Measurements from ENCODE around the gene GRK6. TPM values are rescaled to one million over a fixed set of nuclear protein-coding genes. Genes with fewer than 3 reads are reported as not detected.

The GRK6 gene
- polyA plus RNA-seq, 1 donor from 2014 or later, result 22.6 TPM

GRCh38 chr5:177474002-177474476, 47.6 kb downstream of the GRK6 start:
- H3F3A ChIP-seq (ENCODE audit: insufficient read depth, low read length, poor library complexity, severe bottlenecking), result peaks cover 4% of the 10 kb centered on the region
- no peak overlapping the region for H2AFZ ChIP-seq (ENCODE audit: low read depth, low read length)
- no peaks in the 10 kb centered on the region for H3K27me3 ChIP-seq (ENCODE audit: insufficient read depth, low read depth, low read length)
- no peaks in the 10 kb centered on the region for H3K9me3 ChIP-seq (ENCODE audit: low read length)
- peak overlapping the region; percentile 98 for H3K9ac ChIP-seq (ENCODE audit: low read length)
- H3K4me3 ChIP-seq (ENCODE audit: low read length), result peak overlapping the region; percentile 56
- H3K36me3 ChIP-seq (ENCODE audit: insufficient read depth, low read length), result no peaks in the 10 kb centered on the region
- TF ChIP-seq EZH2 (IDR thresholded peaks at IDR 0.05; ENCODE audit: borderline replicate concordance, insufficient read depth, low read length, poor library complexity, severe bottlenecking) (no peak), SMC3 (conservative IDR thresholded peaks at IDR 0.05; ENCODE audit: poor library complexity) (no peak), POLR2AphosphoS5 (IDR thresholded peaks at IDR 0.05) (no peak), REST (IDR thresholded peaks at IDR 0.05; ENCODE audit: borderline replicate concordance) (no peak), RAD21 (conservative IDR thresholded peaks at IDR 0.05) (no peak), EP300 (conservative IDR thresholded peaks at IDR 0.05; ENCODE audit: poor library complexity, severe bottlenecking) (no peak), TAF1 (IDR thresholded peaks at IDR 0.05; ENCODE audit: low read depth) (no peak), CTCF (IDR thresholded peaks at IDR 0.05; ENCODE audit: poor library complexity, severe bottlenecking) (no peak), MXI1 (conservative IDR thresholded peaks at IDR 0.05; ENCODE audit: poor library complexity, severe bottlenecking) (no peak)
- H3K4me2 ChIP-seq (ENCODE audit: low read length), result no peak overlapping the region
- peaks cover 21% of the 10 kb centered on the region for H4K20me1 ChIP-seq (ENCODE audit: insufficient read depth)
- no peaks in the 10 kb centered on the region for H3K9me2 ChIP-seq (ENCODE audit: insufficient read depth, low read length)
- peak overlapping the region; percentile 47 for H3K27ac ChIP-seq (ENCODE audit: low read length)
- H3K79me2 ChIP-seq (replicated peaks; ENCODE audit: insufficient read depth, low read length), result peaks cover 39% of the 10 kb centered on the region

GRCh38 chr5:177474846-177475562, 48.5 kb downstream of the GRK6 start:
- Histone ChIP-seq H3K36me3 (ENCODE audit: insufficient read depth, low read length) (no peaks in the 10 kb centered on the region), H3K27ac (ENCODE audit: low read length) (no peak overlapping the region), H3K79me2 (replicated peaks; ENCODE audit: insufficient read depth, low read length) (peaks cover 29% of the 10 kb centered on the region), H3K9ac (ENCODE audit: low read length) (no peak overlapping the region), H3K9me3 (ENCODE audit: low read length) (no peaks in the 10 kb centered on the region), H3K27me3 (ENCODE audit: insufficient read depth, low read depth, low read length) (no peaks in the 10 kb centered on the region), H3F3A (ENCODE audit: insufficient read depth, low read length, poor library complexity, severe bottlenecking) (peaks cover 4% of the 10 kb centered on the region), H4K20me1 (ENCODE audit: insufficient read depth) (peaks cover 13% of the 10 kb centered on the region), H3K4me3 (ENCODE audit: low read length) (no peak overlapping the region), H2AFZ (ENCODE audit: low read depth, low read length) (no peak overlapping the region), H3K4me2 (ENCODE audit: low read length) (no peak overlapping the region), H3K9me2 (ENCODE audit: insufficient read depth, low read length) (no peaks in the 10 kb centered on the region)
- no peak for TF ChIP-seq RAD21 (conservative IDR thresholded peaks at IDR 0.05)
- TF ChIP-seq CTCF (IDR thresholded peaks at IDR 0.05; ENCODE audit: poor library complexity, severe bottlenecking), result no peak
- no peak for TF ChIP-seq REST (IDR thresholded peaks at IDR 0.05; ENCODE audit: borderline replicate concordance)
- no peak for TF ChIP-seq POLR2AphosphoS5 (IDR thresholded peaks at IDR 0.05)
- TF ChIP-seq MXI1 (conservative IDR thresholded peaks at IDR 0.05; ENCODE audit: poor library complexity, severe bottlenecking), result no peak
- no peak for TF ChIP-seq EP300 (conservative IDR thresholded peaks at IDR 0.05; ENCODE audit: poor library complexity, severe bottlenecking)
- no peak for TF ChIP-seq EZH2 (IDR thresholded peaks at IDR 0.05; ENCODE audit: borderline replicate concordance, insufficient read depth, low read length, poor library complexity, severe bottlenecking)
- TF ChIP-seq SMC3 (conservative IDR thresholded peaks at IDR 0.05; ENCODE audit: poor library complexity), result no peak
- no peak for TF ChIP-seq TAF1 (IDR thresholded peaks at IDR 0.05; ENCODE audit: low read depth)

Measured in neural cell (in vitro differentiated cells).